HEK293 (cell line): ENCODE results near the gene LGALS3BP.

Experiments used
- FEZF1 ChIP-seq: fragments of 450-650 bp; formaldehyde crosslinking; IDR thresholded peaks from 2 replicates; pipeline ENCODE4 v1.5.1; 2016; ENCODE audit warnings: missing biosample characterization, missing genetic modification characterization
- KLF10 ChIP-seq: fragments of 450-650 bp; IDR thresholded peaks from 2 replicates; pipeline ENCODE4 v1.5.1; 2018; ENCODE audit warnings: missing biosample characterization, mild to moderate bottlenecking, missing genetic modification characterization
- KLF8 ChIP-seq: fragments of 450-650 bp; formaldehyde crosslinking; IDR thresholded peaks from 2 replicates; pipeline ENCODE4 v1.5.1; 2016; ENCODE audit warnings: missing biosample characterization, missing genetic modification characterization
- OSR2 ChIP-seq: fragments of 450-650 bp; formaldehyde crosslinking; IDR thresholded peaks from 2 replicates; pipeline ENCODE4 v1.5.1; 2016; ENCODE audit warnings: missing biosample characterization, missing genetic modification characterization
- PATZ1 ChIP-seq: fragments of 450-650 bp; formaldehyde crosslinking; IDR thresholded peaks from 2 replicates; pipeline ENCODE4 v1.5.1; 2016; ENCODE audit warnings: missing biosample characterization, missing genetic modification characterization
- PRDM1 ChIP-seq: fragments of 450-650 bp; formaldehyde crosslinking; IDR thresholded peaks from 2 replicates; pipeline ENCODE4; 2016; ENCODE audit warnings: missing biosample characterization, missing genetic modification characterization
- PRDM4 ChIP-seq: fragments of 450-650 bp; formaldehyde crosslinking; IDR thresholded peaks from 2 replicates; pipeline ENCODE4 v1.5.1; 2017; ENCODE audit warnings: missing biosample characterization, missing genetic modification characterization
- SETDB1 ChIP-seq: IDR thresholded peaks from one replicate; pipeline ENCODE4 v1.6.1; 2017; ENCODE audit warnings: mild to moderate bottlenecking, low read length, moderate library complexity, mixed read lengths; ENCODE audit not compliant: insufficient read length
- WT1 ChIP-seq: fragments of 450-650 bp; formaldehyde crosslinking; IDR thresholded peaks from 2 replicates; pipeline ENCODE4 v1.5.1; 2016; ENCODE audit warnings: missing biosample characterization, missing genetic modification characterization
- YY2 ChIP-seq: fragments of 450-650 bp; formaldehyde crosslinking; IDR thresholded peaks from 2 replicates; pipeline ENCODE4 v1.5.1; 2016; ENCODE audit warnings: missing biosample characterization, missing genetic modification characterization
- ZBTB20 ChIP-seq: fragments of 450-650 bp; formaldehyde crosslinking; IDR thresholded peaks from 2 replicates; pipeline ENCODE4 v1.5.1; 2016; ENCODE audit warnings: missing biosample characterization, missing genetic modification characterization
- ZBTB49 ChIP-seq: fragments of 450-650 bp; formaldehyde crosslinking; IDR thresholded peaks from 2 replicates; pipeline ENCODE4 v1.5.1; 2016; ENCODE audit warnings: missing biosample characterization, missing genetic modification characterization, low read depth
- ZNF112 ChIP-seq: fragments of 450-650 bp; formaldehyde crosslinking; IDR thresholded peaks from 2 replicates; pipeline ENCODE4 v1.5.0; 2017; ENCODE audit warnings: missing biosample characterization, missing genetic modification characterization
- ZNF133 ChIP-seq: fragments of 450-650 bp; formaldehyde crosslinking; IDR thresholded peaks from 2 replicates; pipeline ENCODE4 v1.5.1; 2016; ENCODE audit warnings: missing biosample characterization, missing genetic modification characterization
- ZNF138 ChIP-seq: fragments of 450-650 bp; formaldehyde crosslinking; IDR thresholded peaks from 2 replicates; pipeline ENCODE4 v1.5.1; 2016; ENCODE audit warnings: missing biosample characterization, missing genetic modification characterization, borderline replicate concordance
- ZNF169 ChIP-seq: fragments of 450-650 bp; formaldehyde crosslinking; IDR thresholded peaks from 2 replicates; pipeline ENCODE4 v1.5.1; 2016; ENCODE audit warnings: missing biosample characterization, missing genetic modification characterization
- ZNF184 ChIP-seq: fragments of 450-650 bp; IDR thresholded peaks from 2 replicates; pipeline ENCODE4 v1.5.1; 2018; ENCODE audit warnings: missing biosample characterization, mild to moderate bottlenecking, missing genetic modification characterization
- ZNF19 ChIP-seq: fragments of 450-650 bp; formaldehyde crosslinking; IDR thresholded peaks from 2 replicates; pipeline ENCODE4; 2016; ENCODE audit warnings: missing biosample characterization, missing genetic modification characterization, low read depth
- ZNF223 ChIP-seq: fragments of 450-650 bp; formaldehyde crosslinking; IDR thresholded peaks from 2 replicates; pipeline ENCODE4 v1.5.1; 2016; ENCODE audit warnings: missing biosample characterization, missing genetic modification characterization
- ZNF24 ChIP-seq: fragments of 450-650 bp; formaldehyde crosslinking; IDR thresholded peaks from 2 replicates; pipeline ENCODE4 v1.5.1; 2016; ENCODE audit warnings: missing biosample characterization, missing genetic modification characterization
- ZNF266 ChIP-seq: fragments of 450-650 bp; formaldehyde crosslinking; IDR thresholded peaks from 2 replicates; pipeline ENCODE4 v1.5.1; 2016; ENCODE audit warnings: missing biosample characterization, missing genetic modification characterization, low read depth
- ZNF280C ChIP-seq: fragments of 450-650 bp; formaldehyde crosslinking; IDR thresholded peaks from 2 replicates; pipeline ENCODE4 v1.5.1; 2016; ENCODE audit warnings: missing biosample characterization, missing genetic modification characterization
- ZNF37A ChIP-seq: fragments of 450-650 bp; IDR thresholded peaks from 2 replicates; pipeline ENCODE4 v1.5.1; 2018; ENCODE audit warnings: missing biosample characterization, missing genetic modification characterization
- ZNF473 ChIP-seq: fragments of 450-650 bp; formaldehyde crosslinking; IDR thresholded peaks from 2 replicates; pipeline ENCODE4 v1.5.1; 2017; ENCODE audit warnings: missing biosample characterization, missing genetic modification characterization
- ZNF514 ChIP-seq: fragments of 450-650 bp; formaldehyde crosslinking; IDR thresholded peaks from 2 replicates; pipeline ENCODE4 v1.5.1; 2016; ENCODE audit warnings: missing biosample characterization, missing genetic modification characterization
- ZNF548 ChIP-seq: fragments of 450-650 bp; formaldehyde crosslinking; IDR thresholded peaks from 2 replicates; pipeline ENCODE4 v1.5.1; 2016; ENCODE audit warnings: missing biosample characterization, missing genetic modification characterization
- ZNF561 ChIP-seq: fragments of 450-650 bp; IDR thresholded peaks from 2 replicates; pipeline ENCODE4 v1.5.1; 2018; ENCODE audit warnings: missing biosample characterization, missing genetic modification characterization, borderline replicate concordance
- ZNF701 ChIP-seq: fragments of 450-650 bp; formaldehyde crosslinking; IDR thresholded peaks from 2 replicates; pipeline ENCODE4 v1.5.1; 2016; ENCODE audit warnings: missing biosample characterization, missing genetic modification characterization
- ZNF76 ChIP-seq: fragments of 450-650 bp; formaldehyde crosslinking; IDR thresholded peaks from 2 replicates; pipeline ENCODE4; 2016; ENCODE audit warnings: low read depth, missing biosample characterization, missing genetic modification characterization, borderline replicate concordance
- ZNF837 ChIP-seq: fragments of 450-650 bp; formaldehyde crosslinking; IDR thresholded peaks from 2 replicates; pipeline ENCODE4 v1.5.1; 2016; ENCODE audit warnings: missing biosample characterization, missing genetic modification characterization
- ZSCAN18 ChIP-seq: fragments of 450-650 bp; formaldehyde crosslinking; IDR thresholded peaks from 2 replicates; pipeline ENCODE4 v1.5.1; 2016; ENCODE audit warnings: missing biosample characterization, missing genetic modification characterization

LGALS3BP gene

GRCh38 chr17:78933959-78934568 is 45.7 kb downstream of the LGALS3BP start (continued):
- TF ChIP-seq ZBTB49 (no peak), ZNF184 (no peak; the same call in 1 of the 2 replicates), YY2 (tag by site-specific recombination) (no peak), ZNF837 (no peak), ZNF223 (tag by site-specific recombination) (no peak), ZNF133 (no peak), ZNF37A (tag by site-specific recombination) (no peak), KLF10 (peak; percentile 85), ZBTB20 (tag by site-specific recombination) (peak; percentile 66; the same call in 1 of the 2 replicates), ZNF19 (tag by site-specific recombination) (no peak), ZNF76 (0 out of 2 replicates have a peak, but pooled peaks have one; percentile 53), SETDB1 (no peak), ZNF701 (tag by site-specific recombination) (no peak), PRDM1 (tag by site-specific recombination) (peak; percentile 78), ZNF24 (tag by site-specific recombination) (peak; percentile 92), WT1 (tag by site-specific recombination) (peak; percentile 94), ZNF169 (tag by site-specific recombination) (no peak), KLF8 (peak; percentile 89), ZNF112 (tag by site-specific recombination) (no peak), PRDM4 (tag by site-specific recombination) (no peak), ZNF514 (tag by site-specific recombination) (no peak), ZNF280C (tag by site-specific recombination) (no peak), ZNF138 (tag by site-specific recombination) (no peak), ZNF548 (tag by site-specific recombination) (no peak), ZSCAN18 (tag by site-specific recombination) (no peak), FEZF1 (tag by site-specific recombination) (0 out of 2 replicates have a peak, but pooled peaks have one; percentile 31), ZNF266 (tag by site-specific recombination) (no peak), ZNF561 (tag by site-specific recombination) (peak; percentile 94), ZNF473 (tag by site-specific recombination) (no peak), PATZ1 (tag by site-specific recombination) (peak; percentile 72), OSR2 (tag by site-specific recombination) (peak; percentile 55)
